GM23248 (cell line): ENCODE measurements around the gene CDX2. TPM values are rescaled to one million over a fixed set of nuclear protein-coding genes. Genes with fewer than 3 reads are reported as not detected.
A peak's percentile ranks its signal among the peaks of the same experiment; 100 is the strongest.

Source experiments
- DNase-seq: peaks from one replicate; pipeline ENCODE4 v3.0.0-alpha.2; 2015
- H2AFZ ChIP-seq: fragments of 200-600 bp; sonication (generic); 2 replicates; pipeline ENCODE4 v1.6.1; 2016; ENCODE audit warnings: antibody characterized with exemption
- H3F3A ChIP-seq: fragments of 200-600 bp; sonication (generic); 2 replicates; pipeline ENCODE4 v1.6.1; 2016; ENCODE audit warnings: mild to moderate bottlenecking, antibody characterized with exemption, mixed run types; ENCODE audit not compliant: insufficient read depth
- H3K27ac ChIP-seq: fragments of 200-600 bp; sonication (generic); 2 replicates; pipeline ENCODE4 v1.5.1; 2016; ENCODE audit warnings: mild to moderate bottlenecking
- H3K27me3 ChIP-seq: fragments of 200-600 bp; sonication (generic); replicated peaks from 2 replicates; pipeline ENCODE4 v1.6.1; 2016; ENCODE audit warnings: mild to moderate bottlenecking; ENCODE audit not compliant: insufficient read depth
- H3K36me3 ChIP-seq: fragments of 200-600 bp; sonication (generic); 2 replicates; pipeline ENCODE4 v1.6.1; 2016; ENCODE audit warnings: low read depth, mild to moderate bottlenecking
- H3K4me1 ChIP-seq: fragments of 200-600 bp; sonication (generic); 2 replicates; pipeline ENCODE4 v1.6.1; 2016; ENCODE audit warnings: mild to moderate bottlenecking; ENCODE audit not compliant: insufficient read depth
- H3K4me2 ChIP-seq: fragments of 200-600 bp; sonication (generic); one replicate; pipeline ENCODE4 v1.6.1; 2016; ENCODE audit warnings: mild to moderate bottlenecking; ENCODE audit not compliant: unreplicated experiment
- H3K4me3 ChIP-seq: fragments of 200-600 bp; sonication (generic); 2 replicates; pipeline ENCODE4 v1.5.1; 2016; ENCODE audit warnings: mild to moderate bottlenecking
- H3K79me2 ChIP-seq: fragments of 200-600 bp; sonication (generic); 2 replicates; pipeline ENCODE4 v1.6.1; 2016; ENCODE audit warnings: mild to moderate bottlenecking; ENCODE audit not compliant: insufficient read depth
- H3K9ac ChIP-seq: fragments of 200-600 bp; sonication (generic); 2 replicates; pipeline ENCODE4 v1.6.1; 2016; ENCODE audit warnings: mild to moderate bottlenecking
- H3K9me2 ChIP-seq: fragments of 200-600 bp; sonication (generic); 2 replicates; pipeline ENCODE4 v1.6.1; 2016; ENCODE audit warnings: mixed run types, mild to moderate bottlenecking, moderate library complexity; ENCODE audit not compliant: insufficient read depth
- H3K9me3 ChIP-seq: fragments of 200-600 bp; sonication (generic); one replicate; pipeline ENCODE4 v1.6.1; 2017; ENCODE audit warnings: low read depth
- H4K20me1 ChIP-seq: fragments of 200-600 bp; sonication (generic); 2 replicates; pipeline ENCODE4 v1.6.0; 2016; ENCODE audit not compliant: insufficient read depth
- EZH2 ChIP-seq: fragments of 200-600 bp; sonication (generic); IDR thresholded peaks from 2 replicates; pipeline ENCODE4 v1.6.1; 2018; ENCODE audit warnings: antibody characterized with exemption, mild to moderate bottlenecking; ENCODE audit not compliant: insufficient read depth, poor library complexity, severe bottlenecking
- EZH2phosphoT487 ChIP-seq: fragments of 200-600 bp; sonication (generic); IDR thresholded peaks from 2 replicates; pipeline ENCODE4 v1.6.1; 2018; ENCODE audit warnings: antibody characterized with exemption, moderate library complexity, mild to moderate bottlenecking, low read depth; ENCODE audit not compliant: insufficient read depth
- WGBS, 2 experiments: methylation state at CpG; one replicate each; pipeline ENCODE4 v1.1.6; 2015 to 2017; ENCODE audit warnings: low lambda C conversion rate in 2 of 2, low coverage in 1 of 2; ENCODE audit errors: missing lambda C conversion rate in 2 of 2; 5-methylcytosine and 5-hydroxymethylcytosine counted together
- in situ Hi-C: fragments of 300-500 bp; cut with MboI; formaldehyde crosslinking; loops from 2 replicates; pipeline ENCODE4 v1.15.0; 2020
- polyA plus RNA-seq: library from polyadenylated mRNA; unstranded; fragments of >200 nt; fragmentation: Nextera tagmentation; extraction: Ambion mirVana; gene quantifications from 2 replicates; pipeline ENCODE4 v1.2.1, GENCODE V29; 2016
- total RNA-seq: library from RNA; depleted of rRNA; stranded (reverse); fragments of >200 nt; shearing (Covaris generic); gene quantifications from 2 replicates; pipeline ENCODE4 v1.2.3, GENCODE V29; 2014

The CDX2 gene
- total and polyA plus RNA-seq, 2 experiments from 2014 or later, result not detected

DNA sequence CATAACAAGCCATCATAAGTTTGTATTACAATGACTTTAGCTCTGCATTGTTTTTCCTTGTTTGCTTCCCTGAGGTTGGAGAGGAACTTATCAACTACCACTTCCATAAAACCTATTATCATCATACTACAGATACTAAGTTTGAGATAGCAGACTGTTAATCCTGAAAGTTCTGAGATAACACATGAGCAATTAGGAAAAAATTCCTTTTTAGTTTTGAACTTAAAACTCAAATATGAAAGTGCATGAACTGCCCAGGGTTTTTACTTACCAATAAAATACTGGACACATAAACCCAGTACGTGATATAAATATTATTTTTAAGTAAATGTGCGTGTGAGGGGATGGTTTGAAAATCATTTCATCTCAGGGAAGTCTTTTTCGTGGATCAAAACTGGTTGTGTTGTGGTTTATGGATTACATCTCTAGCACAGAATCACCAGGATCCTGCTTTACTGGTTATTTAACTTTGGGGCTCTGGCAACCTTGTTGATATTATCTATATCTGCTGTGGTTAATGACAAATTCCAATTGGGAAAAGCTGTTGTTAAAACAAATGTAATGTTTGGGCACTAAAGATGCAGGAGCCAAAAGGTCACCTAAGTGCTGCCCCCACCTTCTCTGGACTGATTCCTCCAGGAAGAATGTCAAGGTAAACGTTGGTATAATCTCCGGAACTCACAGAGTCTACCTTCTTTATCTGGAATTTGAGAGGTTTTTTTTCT, 12.4 kb downstream of the CDX2 start:
- 9 to 13% methylated on average over 5 of the region's 5 CpGs for WGBS, 2 experiments
- in situ Hi-C loops, result no loop called here

DNA sequence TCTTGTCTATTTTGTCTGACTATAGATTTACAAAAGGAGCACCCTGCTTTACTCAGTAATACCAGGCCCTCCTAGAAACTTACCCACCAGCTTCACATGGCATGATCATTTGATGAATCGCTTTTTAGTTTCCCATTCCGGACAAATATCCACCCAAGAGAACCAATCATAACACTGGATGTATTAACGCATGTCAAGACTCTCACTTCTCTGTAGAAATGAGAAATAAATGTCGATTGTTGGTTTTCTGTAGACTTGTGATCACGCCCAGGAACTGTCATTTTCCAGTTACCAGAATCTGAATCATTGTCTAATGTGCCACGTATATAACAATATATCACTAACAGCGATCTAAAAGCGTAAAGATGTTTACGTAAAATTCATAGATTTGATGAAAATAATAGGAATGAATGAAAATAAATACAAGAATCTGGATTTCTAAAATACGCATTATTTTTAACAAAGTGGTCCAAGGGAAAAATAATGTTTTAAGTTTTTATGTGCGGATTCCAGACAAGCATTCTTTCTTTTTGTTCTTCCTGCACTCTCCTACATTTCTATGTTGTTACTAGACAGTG, 14.0 kb downstream of the CDX2 start:
- Histone ChIP-seq H3K4me1 (0 out of 2 replicates have a peak, but pooled peaks cover 2% of the 10 kb centered on the region), H3K9me3 (no peaks in the 10 kb centered on the region), H3F3A (no peaks in the 10 kb centered on the region), H3K9ac (no peak overlapping the region), H4K20me1 (no peaks in the 10 kb centered on the region), H3K36me3 (no peaks in the 10 kb centered on the region), H3K27me3 (peaks cover 70% of the 10 kb centered on the region), H3K9me2 (no peaks in the 10 kb centered on the region), H2AFZ (no peak overlapping the region), H3K27ac (no peak overlapping the region), H3K4me2 (no peak overlapping the region), H3K4me3 (no peak overlapping the region), H3K79me2 (no peaks in the 10 kb centered on the region)
- in situ Hi-C loops, result no loop called here
- no peak for DNase-seq
- 45 to 48% methylated on average over 11 of the region's 11 CpGs for WGBS, 2 experiments
- no peak for TF ChIP-seq EZH2
- no peak for TF ChIP-seq EZH2phosphoT487

More for the DNA sequence above, 12.4 kb downstream of the CDX2 start:
- H3F3A ChIP-seq, result no peaks in the 10 kb centered on the region
- H3K4me3 ChIP-seq, result no peak overlapping the region
- H3K9me3 ChIP-seq, result no peaks in the 10 kb centered on the region
- peaks cover 83% of the 10 kb centered on the region for H3K27me3 ChIP-seq
- no peak for TF ChIP-seq EZH2phosphoT487
- no peak for TF ChIP-seq EZH2
- no peak overlapping the region for H3K9ac ChIP-seq
- H3K4me2 ChIP-seq, result no peak overlapping the region
- no peaks in the 10 kb centered on the region for H3K36me3 ChIP-seq
- no peak overlapping the region for H2AFZ ChIP-seq
- no peaks in the 10 kb centered on the region for H3K9me2 ChIP-seq
- H3K27ac ChIP-seq, result no peak overlapping the region
- H3K79me2 ChIP-seq, result no peaks in the 10 kb centered on the region
- peaks cover 12% of the 10 kb centered on the region; the same call in 1 of the 2 replicates for H3K4me1 ChIP-seq
- no peak for DNase-seq
- no peaks in the 10 kb centered on the region for H4K20me1 ChIP-seq

DNA sequence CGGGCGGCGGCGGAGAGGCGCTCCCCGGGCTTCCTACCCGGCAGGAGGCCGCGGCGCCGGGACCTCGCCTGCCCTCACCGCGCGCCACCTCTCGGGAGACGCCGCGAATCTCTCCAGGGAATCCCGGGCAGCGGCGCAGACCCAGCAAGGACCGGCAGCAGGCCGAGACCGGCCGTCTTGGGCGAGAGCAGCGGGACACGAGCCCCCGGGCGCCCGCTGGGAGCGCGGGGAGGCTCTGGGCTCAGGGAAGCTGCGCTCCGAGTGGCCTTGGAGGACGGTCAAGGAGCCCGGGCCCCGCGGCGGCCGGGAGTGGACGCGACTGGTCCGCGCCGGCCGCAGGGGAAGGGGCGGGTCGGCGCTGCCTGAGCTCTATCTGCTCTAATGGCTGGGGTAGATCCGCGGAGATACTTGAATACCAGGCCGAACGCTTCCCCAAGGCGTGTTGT, 14.7 kb downstream of the CDX2 start:
- Histone ChIP-seq H3K9ac (peak overlapping the region; percentile 53), H2AFZ (peak overlapping the region; percentile 90), H3K4me3 (peak overlapping the region; percentile 70), H3K36me3 (no peaks in the 10 kb centered on the region), H4K20me1 (no peaks in the 10 kb centered on the region), H3K4me2 (peak overlapping the region; percentile 75), H3K4me1 (no peaks in the 10 kb centered on the region), H3K9me2 (no peaks in the 10 kb centered on the region), H3K9me3 (no peaks in the 10 kb centered on the region), H3K27me3 (peaks cover 63% of the 10 kb centered on the region), H3F3A (no peaks in the 10 kb centered on the region), H3K27ac (no peak overlapping the region), H3K79me2 (no peaks in the 10 kb centered on the region)
- WGBS, 2 experiments, result 2 to 3% methylated on average over 52 to 55 of the region's 56 CpGs
- no peak for TF ChIP-seq EZH2phosphoT487
- TF ChIP-seq EZH2, result no peak
- peak; percentile 51 for DNase-seq
- in situ Hi-C loops, result no loop called here

DNA sequence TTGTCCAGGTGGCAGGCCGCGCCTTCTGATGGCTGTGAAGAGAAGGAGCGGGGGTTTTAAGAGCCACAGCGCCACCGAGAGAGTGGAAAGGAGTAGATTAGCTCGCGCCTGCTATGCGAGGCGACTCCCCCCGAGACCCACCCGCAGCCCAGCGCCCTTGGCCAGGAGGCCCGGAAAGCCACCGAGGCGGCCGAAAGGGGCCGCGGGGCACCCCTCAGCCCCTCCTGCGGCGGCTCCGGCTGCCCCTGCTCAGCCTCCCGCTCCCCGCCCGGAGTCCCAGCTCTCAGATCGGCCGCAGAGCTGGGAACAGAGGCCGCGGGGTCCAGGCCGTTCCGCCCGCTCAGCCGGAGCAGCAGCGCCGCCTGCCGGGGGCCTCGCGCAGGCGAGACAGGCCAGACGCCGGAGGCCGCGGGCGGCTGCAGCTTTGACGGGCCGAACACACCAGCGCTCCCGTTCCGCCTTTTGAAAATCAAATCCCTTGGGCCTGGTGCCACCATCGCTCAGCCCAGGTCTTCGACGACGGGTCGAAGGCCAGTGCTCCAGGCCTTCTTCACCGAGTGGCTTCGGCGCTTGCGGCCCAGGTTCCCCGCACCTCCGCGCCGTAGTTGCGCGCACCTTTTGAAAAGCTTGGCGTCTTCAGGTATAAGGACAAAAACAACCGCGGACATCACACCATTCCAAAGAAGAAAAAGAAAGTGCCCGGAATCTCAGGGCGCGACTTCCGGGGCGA, 15.3 kb downstream of the CDX2 start:
- Histone ChIP-seq H3K4me1 (no peaks in the 10 kb centered on the region), H3K27me3 (peaks cover 58% of the 10 kb centered on the region), H4K20me1 (no peaks in the 10 kb centered on the region), H2AFZ (peak overlapping the region; percentile 90), H3K9ac (peak overlapping the region; percentile 53), H3K9me2 (no peaks in the 10 kb centered on the region), H3K4me2 (peak overlapping the region; percentile 75), H3K4me3 (peak overlapping the region; percentile 70), H3K9me3 (no peaks in the 10 kb centered on the region), H3K79me2 (no peaks in the 10 kb centered on the region), H3F3A (no peaks in the 10 kb centered on the region), H3K27ac (no peak overlapping the region), H3K36me3 (no peaks in the 10 kb centered on the region)
- in situ Hi-C loops, result no loop called here
- no peak for TF ChIP-seq EZH2phosphoT487
- peak; percentile 87 for DNase-seq
- 2% methylated on average over 39 to 52 of the region's 71 CpGs for WGBS, 2 experiments
